ENCODE data around the gene ENO2. TPM values are rescaled to one million over a fixed set of nuclear protein-coding genes. Genes with fewer than 3 reads are reported as not detected.

The ENO2 gene
- total RNA-seq, 1 experiment from 2014 or later: 138 TPM

- H3K27ac ChIP-seq (ENCODE audit: low read depth, low read length, poor library complexity, severe bottlenecking): peak overlapping the region; percentile 96
- no peaks in the 10 kb centered on the region for H3K9me3 ChIP-seq (ENCODE audit: low read depth, low read length, poor library complexity, severe bottlenecking)
- ChIA-PET POLR2A (ENCODE audit: low non-redundant PET) (interaction anchor here (0.6 to 2.5 kb wide), 3 partner anchors 13 to 1877 kb away, joined by 3 to 19 read pairs (median 3); partner anchors contain the start of genes C12orf57 and RNU7-1), CTCF (no interaction called here)
- peaks cover 38% of the 10 kb centered on the region for H3K4me1 ChIP-seq (ENCODE audit: insufficient read depth, low read length, poor library complexity, severe bottlenecking)
- intact Hi-C loops (cut with micrococcal nuclease; ENCODE audit: unreplicated experiment): loop anchor here (10.0 kb wide), 1 partner anchor 195 kb away; the partner anchor contains the start of gene PTMS
- no peak for TF ChIP-seq CTCF (conservative IDR thresholded peaks at IDR 0.05; ENCODE audit: low read depth, low read length)
- no peak for TF ChIP-seq EZH2 (IDR thresholded peaks at IDR 0.05; ENCODE audit: borderline replicate concordance, low read depth, low read length, poor library complexity, severe bottlenecking)
- DNase-seq (ENCODE audit: low spot score): no peak
- H3K4me3 ChIP-seq (ENCODE audit: low read depth, low read length, poor library complexity, severe bottlenecking): no peak overlapping the region
- H3K27me3 ChIP-seq (replicated peaks; ENCODE audit: insufficient read depth, low read depth, low read length, poor library complexity): no peaks in the 10 kb centered on the region
- BruUV-seq (replicated peaks): no TSS peak
- peaks cover 6% of the 10 kb centered on the region for H3K36me3 ChIP-seq (ENCODE audit: insufficient read depth, low read length, poor library complexity, severe bottlenecking)
These were observed 45.6 kb downstream of the ENO2 start for GRCh38 chr12:6959805-6960592.

- Histone ChIP-seq H3K27me3 (replicated peaks; ENCODE audit: insufficient read depth, low read depth, low read length, poor library complexity) (no peaks in the 10 kb centered on the region), H3K9me3 (ENCODE audit: low read depth, low read length, poor library complexity, severe bottlenecking) (no peaks in the 10 kb centered on the region), H3K27ac (ENCODE audit: low read depth, low read length, poor library complexity, severe bottlenecking) (peak overlapping the region; percentile 96), H3K4me3 (ENCODE audit: low read depth, low read length, poor library complexity, severe bottlenecking) (peak overlapping the region; percentile 35), H3K4me1 (ENCODE audit: insufficient read depth, low read length, poor library complexity, severe bottlenecking) (peaks cover 38% of the 10 kb centered on the region), H3K36me3 (ENCODE audit: insufficient read depth, low read length, poor library complexity, severe bottlenecking) (peaks cover 13% of the 10 kb centered on the region)
- no peak for TF ChIP-seq EZH2 (IDR thresholded peaks at IDR 0.05; ENCODE audit: borderline replicate concordance, low read depth, low read length, poor library complexity, severe bottlenecking)
- TF ChIP-seq CTCF (conservative IDR thresholded peaks at IDR 0.05; ENCODE audit: low read depth, low read length): no peak
- ChIA-PET POLR2A (ENCODE audit: low non-redundant PET) (interaction anchor here (0.6 to 2.5 kb wide), 2 partner anchors 17 to 1876 kb away, joined by 3 to 19 read pairs; partner anchors contain the start of genes C12orf57 and RNU7-1), CTCF (interaction anchor here (1.1 kb wide), 1 partner anchor 17 kb away, joined by 3 read pairs; the partner anchor contains the start of genes C12orf57 and RNU7-1)
- no peak for DNase-seq (ENCODE audit: low spot score)
- intact Hi-C loops (cut with micrococcal nuclease; ENCODE audit: unreplicated experiment): loop anchor here (10.0 kb wide), 1 partner anchor 196 kb away; the partner anchor contains the start of gene PTMS
- no TSS peak for BruUV-seq (replicated peaks)
These were observed 46.4 kb downstream of the ENO2 start for GRCh38 chr12:6960593-6961277.

GRCh38 chr12:6961278-6961694 lies 46.9 kb downstream of the ENO2 start:
- DNase-seq (ENCODE audit: low spot score): peak; percentile 67
- Histone ChIP-seq H3K27ac (ENCODE audit: low read depth, low read length, poor library complexity, severe bottlenecking) (peak overlapping the region; percentile 96), H3K9me3 (ENCODE audit: low read depth, low read length, poor library complexity, severe bottlenecking) (no peaks in the 10 kb centered on the region), H3K27me3 (replicated peaks; ENCODE audit: insufficient read depth, low read depth, low read length, poor library complexity) (no peaks in the 10 kb centered on the region), H3K4me1 (ENCODE audit: insufficient read depth, low read length, poor library complexity, severe bottlenecking) (peaks cover 40% of the 10 kb centered on the region), H3K36me3 (ENCODE audit: insufficient read depth, low read length, poor library complexity, severe bottlenecking) (peaks cover 19% of the 10 kb centered on the region), H3K4me3 (ENCODE audit: low read depth, low read length, poor library complexity, severe bottlenecking) (peak overlapping the region; percentile 35)
- intact Hi-C loops (cut with micrococcal nuclease; ENCODE audit: unreplicated experiment): loop anchor here (10.0 kb wide), 1 partner anchor 196 kb away; the partner anchor contains the start of gene PTMS
- POLR2A ChIA-PET (ENCODE audit: low non-redundant PET): interaction anchor here (2.5 kb wide), 1 partner anchor 17 kb away, joined by 19 read pairs; the partner anchor contains the start of genes C12orf57 and RNU7-1
- TF ChIP-seq CTCF (conservative IDR thresholded peaks at IDR 0.05; ENCODE audit: low read depth, low read length) (no peak), EZH2 (IDR thresholded peaks at IDR 0.05; ENCODE audit: borderline replicate concordance, low read depth, low read length, poor library complexity, severe bottlenecking) (no peak)
- no TSS peak for BruUV-seq (replicated peaks)
- CTCF ChIA-PET: interaction anchor here (0.5 to 1.2 kb wide), 4 partner anchors 10 to 427 kb away, joined by 3 to 4 read pairs (median 3); partner anchors contain the start of genes C12orf57, GAPDH, PTPN6 and RNU7-1

All from A673 (cell line).